Measurements from ENCODE around the gene OPALIN.

OPALIN gene

DNA sequence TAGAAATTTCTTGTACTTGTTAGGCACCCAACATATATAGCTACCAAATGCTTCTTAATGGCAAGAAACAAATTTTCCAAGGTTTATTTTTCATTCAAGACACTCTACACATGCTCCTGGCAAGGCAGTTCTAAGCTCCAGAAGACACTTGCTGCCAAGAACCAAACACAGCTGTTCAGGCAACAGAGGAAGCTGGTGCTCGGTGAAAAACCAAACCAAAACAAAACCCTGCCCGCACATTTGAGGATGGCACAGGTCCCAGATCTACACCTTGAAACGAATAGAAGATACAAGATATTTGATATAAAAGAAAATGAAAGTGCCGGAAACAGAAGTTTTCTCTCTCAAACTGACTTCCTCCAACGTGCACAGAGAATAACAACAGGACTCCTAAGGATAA is 59.4 kb downstream of the OPALIN start:
- no peak for DNase-seq (ENCODE audit: low read depth in 2 of 2)

DNA sequence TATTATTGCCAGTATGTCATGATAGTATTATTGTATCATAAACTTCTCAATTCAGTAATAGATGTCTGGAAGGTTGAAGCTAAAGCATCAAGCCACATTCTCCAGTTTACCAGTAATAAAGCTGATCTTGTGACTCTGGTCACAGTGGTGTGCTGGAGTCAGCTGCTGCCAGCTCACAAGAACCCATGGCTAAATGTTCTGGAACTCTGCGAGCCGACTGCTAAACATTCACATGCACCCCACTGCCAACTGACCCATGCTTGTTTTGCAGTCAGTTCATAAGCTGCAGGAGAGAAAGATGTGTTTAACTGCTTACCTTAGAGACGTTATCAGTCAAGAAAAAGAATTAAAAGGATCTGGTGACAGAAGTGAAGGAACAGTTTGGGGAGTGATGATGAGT is 60.4 kb downstream of the OPALIN start:
- no peak for DNase-seq (ENCODE audit: low read depth in 2 of 2)

DNA sequence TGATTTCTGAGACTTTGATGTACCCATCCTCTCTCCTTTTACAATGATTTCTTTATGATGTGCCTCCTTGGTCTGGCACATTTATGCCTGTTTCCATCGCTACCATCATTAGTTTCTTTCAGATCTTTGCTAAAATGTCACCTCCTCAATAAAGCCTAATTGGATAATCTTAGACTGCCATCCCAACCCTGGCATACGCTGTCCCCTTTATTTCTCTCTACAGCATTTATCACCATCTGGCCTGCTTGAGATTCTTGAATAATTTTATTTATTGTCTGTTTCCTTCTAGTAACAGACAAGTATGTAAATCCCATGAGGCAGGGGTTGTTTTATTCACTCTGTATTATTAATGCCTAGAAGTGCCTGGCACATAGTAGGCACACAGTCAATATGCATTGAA is 61.3 kb downstream of the OPALIN start:
- DNase-seq (ENCODE audit: low read depth in 2 of 2): no peak

DNA sequence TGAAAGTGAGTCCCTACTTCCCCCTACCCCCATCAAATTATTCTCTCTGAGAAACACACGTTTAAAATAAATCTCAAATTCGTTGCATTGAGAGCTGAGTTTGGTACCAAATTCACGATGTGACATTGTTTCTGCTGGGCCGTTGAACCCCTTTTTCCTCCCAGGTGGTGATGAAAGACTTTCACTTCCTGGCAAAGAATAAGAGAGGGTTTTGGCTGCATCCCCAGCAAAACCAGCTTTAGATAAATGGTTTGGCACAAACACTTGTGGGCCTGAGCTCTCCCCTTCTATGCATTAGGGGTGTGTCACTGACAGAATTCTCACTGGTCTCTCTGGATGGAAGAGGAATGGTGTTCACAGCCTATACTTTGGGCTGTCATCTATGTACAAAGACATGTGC is 63.3 kb downstream of the OPALIN start:
- no peak for DNase-seq (ENCODE audit: low read depth in 2 of 2)
